CD14-positive monocyte (primary cell): ENCODE data around the gene CARNS1. TPM values are rescaled to one million over a fixed set of nuclear protein-coding genes. Genes with fewer than 3 reads are reported as not detected.

Experiments used
- DNase-seq, 3 donors: peaks; one replicate each; pipeline ENCODE4 v3.0.0-alpha.2; 2011 to 2022
- H2AFZ ChIP-seq: 2 replicates; pipeline ENCODE4 v1.6.0; 2012; ENCODE audit warnings: mild to moderate bottlenecking, low read depth, low read length, inconsistent platforms; ENCODE audit not compliant: insufficient read depth, poor library complexity, severe bottlenecking
- H3K27ac ChIP-seq, 2 donors: 1 replicate in 1 of 2; 2 replicates in 1 of 2; pipeline ENCODE4 v1.5.1; 2012 to 2013; ENCODE audit warnings: low read length in 2 of 2, control low read depth in 1 of 2, inconsistent platforms in 1 of 2, low read depth in 1 of 2, mild to moderate bottlenecking in 1 of 2
- H3K27me3 ChIP-seq, 2 donors: one replicate each; pipeline versions ENCODE4 v1.6.0 to v1.6.1; 2011 to 2013; ENCODE audit warnings: low read length in 2 of 2; ENCODE audit not compliant: control insufficient read depth in 2 of 2, insufficient read depth in 2 of 2
- H3K36me3 ChIP-seq, 2 donors: replicated peaks in 1 of 2; 1 replicate in 1 of 2; 2 replicates in 1 of 2; pipeline versions ENCODE4 v1.5.1 to v1.6.1; 2012 to 2013; ENCODE audit warnings: low read length in 2 of 2, control low read depth in 1 of 2, inconsistent platforms in 1 of 2, mild to moderate bottlenecking in 1 of 2; ENCODE audit not compliant: insufficient read depth in 2 of 2, control insufficient read depth in 1 of 2
- H3K4me1 ChIP-seq, 2 donors: 1 replicate in 1 of 2; 2 replicates in 1 of 2; pipeline versions ENCODE4 v1.5.1 to v1.6.1; 2012 to 2013; ENCODE audit warnings: low read length in 2 of 2, control low read depth in 1 of 2, inconsistent platforms in 1 of 2, mild to moderate bottlenecking in 1 of 2, moderate library complexity in 1 of 2; ENCODE audit not compliant: insufficient read depth in 2 of 2, control insufficient read depth in 1 of 2
- H3K4me2 ChIP-seq: replicated peaks from 2 replicates; pipeline ENCODE3; 2012; ENCODE audit warnings: low read length, moderate library complexity, mild to moderate bottlenecking; ENCODE audit not compliant: poor library complexity, severe bottlenecking; ENCODE audit errors: extremely low read depth
- H3K4me3 ChIP-seq, 3 experiments: fragments of 200-600 bp in 1 of 3; sonication (generic) in 1 of 3; replicated peaks in 1 of 3; 1 replicate in 2 of 3; 2 replicates in 1 of 3; pipeline ENCODE4 v1.5.1; 2011 to 2013; ENCODE audit warnings: low read length in 3 of 3, mild to moderate bottlenecking in 3 of 3, control low read depth in 2 of 3, low read depth in 2 of 3, inconsistent platforms in 1 of 3, moderate library complexity in 1 of 3
- H3K79me2 ChIP-seq: 2 replicates; pipeline ENCODE4 v1.6.0; 2012; ENCODE audit warnings: mild to moderate bottlenecking, control low read depth, inconsistent platforms, low read length, moderate library complexity; ENCODE audit not compliant: insufficient read depth
- H3K9ac ChIP-seq: 2 replicates; pipeline ENCODE4 v1.6.0; 2017; ENCODE audit warnings: low read length, mild to moderate bottlenecking; ENCODE audit not compliant: insufficient read depth, poor library complexity, severe bottlenecking
- H3K9me3 ChIP-seq, 2 donors: replicated peaks in 1 of 2; 1 replicate in 1 of 2; 2 replicates in 1 of 2; pipeline versions ENCODE4 v1.5.1 to v1.6.1; 2012 to 2013; ENCODE audit warnings: low read length in 2 of 2, control low read depth in 1 of 2; ENCODE audit not compliant: control insufficient read depth in 1 of 2, insufficient read depth in 1 of 2
- H4K20me1 ChIP-seq: 2 replicates; pipeline ENCODE4 v1.6.0; 2012; ENCODE audit warnings: mild to moderate bottlenecking, low read length, control low read depth, moderate library complexity; ENCODE audit not compliant: insufficient read depth
- H3K27ac Mint-ChIP-seq, 7 donors: one replicate each; pipeline ENCODE4 v1.8.0; 2020; ENCODE audit warnings: mild to moderate bottlenecking in 7 of 7, mixed read lengths in 7 of 7, moderate library complexity in 6 of 7, inconsistent platforms in 2 of 7
- H3K27me3 Mint-ChIP-seq, 3 donors: one replicate each; pipeline ENCODE4 v1.8.0; 2021 to 2022; ENCODE audit warnings: low read depth in 3 of 3, mild to moderate bottlenecking in 3 of 3, mixed read lengths in 3 of 3, moderate library complexity in 3 of 3, inconsistent platforms in 1 of 3
- H3K36me3 Mint-ChIP-seq, 2 donors: one replicate each; pipeline ENCODE4 v1.8.0; 2020; ENCODE audit warnings: mixed read lengths in 2 of 2, inconsistent platforms in 1 of 2, mild to moderate bottlenecking in 1 of 2
- H3K4me1 Mint-ChIP-seq: one replicate; pipeline ENCODE4 v1.8.0; 2020; ENCODE audit warnings: mild to moderate bottlenecking, mixed read lengths
- H3K4me3 Mint-ChIP-seq, 2 donors: one replicate each; pipeline ENCODE4 v1.8.0; 2020; ENCODE audit warnings: mild to moderate bottlenecking in 2 of 2, mixed read lengths in 2 of 2, moderate library complexity in 1 of 2
- H3K9me3 Mint-ChIP-seq, 7 donors: one replicate each; pipeline ENCODE4 v1.8.0; 2020 to 2022; ENCODE audit warnings: mixed read lengths in 7 of 7, mild to moderate bottlenecking in 6 of 7, moderate library complexity in 6 of 7, inconsistent platforms in 2 of 7
- WGBS: methylation state at CpG from one replicate; pipeline ENCODE4 v1.1.5; 2013; ENCODE audit warnings: missing lambda C conversion rate; ENCODE audit not compliant: insufficient coverage; 5-methylcytosine and 5-hydroxymethylcytosine counted together
- intact Hi-C, 2 donors: fragments of 100-400 bp; cut with micrococcal nuclease; formaldehyde crosslinking; loops; one replicate each; pipeline versions ENCODE4 v1.15.0 to v1.15.1; 2023
- polyA plus RNA-seq, 3 donors: library from polyadenylated mRNA; depleted of rRNA in 1 of 3; unstranded in 2 of 3; stranded (reverse) in 1 of 3; fragments of 300-500 nt in 2 of 3; fragments of >200 nt in 1 of 3; fragmentation: Illumina TruSeq in 2 of 3; gene quantifications; 1 replicate in 2 of 3; 2 replicates in 1 of 3; pipeline ENCODE4 v1.2.3, GENCODE V29; 2012 to 2021
- TF ChIP-seq, protein P1 (sequence below): fragments of 200-600 bp; IDR thresholded peaks from one replicate; pipeline ENCODE4 v1.8.0; 2022; ENCODE audit warnings: antibody characterized with exemption, mild to moderate bottlenecking

The CARNS1 gene
- polyA plus RNA-seq, 3 donors: 0.09 TPM; not detected in 2

DNA sequence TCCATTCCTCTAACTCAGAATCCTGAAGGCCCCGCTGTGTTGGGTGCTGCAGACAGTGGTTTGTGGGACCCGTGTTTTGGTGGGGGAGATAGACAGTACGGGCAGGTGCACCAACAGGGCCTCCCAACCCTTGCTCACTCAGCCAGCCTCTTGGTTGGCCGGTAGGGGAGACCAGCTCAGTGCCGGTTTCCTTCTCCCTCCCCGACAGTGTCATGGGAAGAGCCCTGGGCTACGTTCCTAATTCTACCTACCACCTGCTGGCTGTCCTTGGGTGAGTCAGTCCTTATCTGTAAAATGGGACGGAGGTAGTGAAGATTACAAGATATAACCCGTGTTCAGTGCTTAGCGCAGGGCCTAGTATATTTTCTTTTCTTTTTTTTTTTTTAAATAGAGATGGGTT, 47.7 kb downstream of the CARNS1 start:
- H3K79me2 ChIP-seq: peaks cover 7% of the 10 kb centered on the region
- no peak overlapping the region for H2AFZ ChIP-seq
- peaks cover 32 to 47% of the 10 kb centered on the region in 2 donors for H3K4me1 ChIP-seq
- H3K27me3 ChIP-seq: no peaks in the 10 kb centered on the region
- Mint-ChIP-seq H3K4me1 (peaks cover 32% of the 10 kb centered on the region), H3K27me3 (peaks cover 2 to 12% (median 5%) of the 10 kb centered on the region in 3 donors), H3K4me3 (no peak overlapping the region), H3K36me3 (peaks cover 0 to 2% of the 10 kb centered on the region in 2 donors), H3K9me3 (peaks cover 0 to 2% (median 0%) of the 10 kb centered on the region in 7 donors), H3K27ac (peak overlapping the region; percentile 94 to 98 (median 96))
- no peaks in the 10 kb centered on the region for H3K36me3 ChIP-seq
- TF ChIP-seq, protein P1, sequence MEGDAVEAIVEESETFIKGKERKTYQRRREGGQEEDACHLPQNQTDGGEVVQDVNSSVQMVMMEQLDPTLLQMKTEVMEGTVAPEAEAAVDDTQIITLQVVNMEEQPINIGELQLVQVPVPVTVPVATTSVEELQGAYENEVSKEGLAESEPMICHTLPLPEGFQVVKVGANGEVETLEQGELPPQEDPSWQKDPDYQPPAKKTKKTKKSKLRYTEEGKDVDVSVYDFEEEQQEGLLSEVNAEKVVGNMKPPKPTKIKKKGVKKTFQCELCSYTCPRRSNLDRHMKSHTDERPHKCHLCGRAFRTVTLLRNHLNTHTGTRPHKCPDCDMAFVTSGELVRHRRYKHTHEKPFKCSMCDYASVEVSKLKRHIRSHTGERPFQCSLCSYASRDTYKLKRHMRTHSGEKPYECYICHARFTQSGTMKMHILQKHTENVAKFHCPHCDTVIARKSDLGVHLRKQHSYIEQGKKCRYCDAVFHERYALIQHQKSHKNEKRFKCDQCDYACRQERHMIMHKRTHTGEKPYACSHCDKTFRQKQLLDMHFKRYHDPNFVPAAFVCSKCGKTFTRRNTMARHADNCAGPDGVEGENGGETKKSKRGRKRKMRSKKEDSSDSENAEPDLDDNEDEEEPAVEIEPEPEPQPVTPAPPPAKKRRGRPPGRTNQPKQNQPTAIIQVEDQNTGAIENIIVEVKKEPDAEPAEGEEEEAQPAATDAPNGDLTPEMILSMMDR: no peak
- 100% methylated on average over 1 of the region's 10 CpGs for WGBS
- H3K9ac ChIP-seq: no peak overlapping the region
- no peak for DNase-seq
- no peaks in the 10 kb centered on the region for H3K9me3 ChIP-seq
- intact Hi-C loops: no loop called here
- no peak overlapping the region for H3K4me3 ChIP-seq
- no peaks in the 10 kb centered on the region for H4K20me1 ChIP-seq
- no peak overlapping the region for H3K4me2 ChIP-seq
- peak overlapping the region; percentile 79 to 87 for H3K27ac ChIP-seq

DNA sequence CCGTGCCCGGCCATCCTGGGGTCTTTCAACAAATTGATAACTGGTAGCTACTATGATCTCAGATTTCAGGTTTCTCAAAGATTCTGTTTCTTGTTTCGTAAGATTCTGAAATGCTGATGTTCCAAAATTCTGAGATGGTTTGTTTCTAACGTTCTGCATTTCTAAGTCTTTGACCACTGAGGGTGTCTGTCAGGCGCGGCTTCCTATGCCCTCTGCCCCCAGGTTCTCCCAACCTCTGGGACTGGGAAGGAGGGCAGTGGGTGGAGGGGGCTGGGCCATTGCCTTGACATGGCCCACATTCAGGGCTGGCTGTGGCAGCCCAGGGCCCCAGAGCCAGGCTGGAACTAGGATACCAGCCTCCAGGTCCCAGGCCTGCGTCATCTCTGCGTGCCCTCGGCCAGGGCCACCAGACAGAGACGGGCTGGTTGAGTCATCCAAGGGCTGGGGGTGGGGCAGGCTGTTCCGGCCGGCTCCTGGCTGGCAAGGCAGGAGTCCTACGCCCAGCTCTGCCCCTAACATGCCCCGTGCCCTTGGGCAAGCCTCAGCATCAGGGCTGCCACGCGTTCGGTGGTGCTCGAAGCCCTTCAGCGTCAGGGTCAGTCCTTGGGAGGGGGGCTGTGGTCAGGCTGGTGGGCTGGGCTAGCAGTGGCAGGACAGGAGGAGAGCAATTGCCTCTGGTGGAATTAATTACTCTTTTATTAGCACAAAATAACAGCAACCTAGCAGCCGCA, 48.4 kb downstream of the CARNS1 start:
- Mint-ChIP-seq H3K27me3 (peaks cover 4 to 15% (median 5%) of the 10 kb centered on the region in 3 donors), H3K4me3 (peak overlapping the region; percentile 79 to 86), H3K36me3 (peaks cover 0 to 2% of the 10 kb centered on the region in 2 donors), H3K27ac (peak overlapping the region; percentile 94 to 98 (median 96)), H3K9me3 (peaks cover 0 to 2% (median 0%) of the 10 kb centered on the region in 7 donors), H3K4me1 (peaks cover 36% of the 10 kb centered on the region)
- Histone ChIP-seq H3K36me3 (no peaks in the 10 kb centered on the region), H2AFZ (peak overlapping the region; percentile 86), H3K4me3 (peak overlapping the region; percentile 80 to 85 (median 82)), H3K27me3 (no peaks in the 10 kb centered on the region), H3K9ac (peak overlapping the region; percentile 87), H3K27ac (peak overlapping the region; percentile 79 to 87), H3K4me2 (peak overlapping the region; percentile 97), H4K20me1 (no peaks in the 10 kb centered on the region), H3K79me2 (peaks cover 7% of the 10 kb centered on the region), H3K4me1 (peaks cover 36 to 54% of the 10 kb centered on the region in 2 donors), H3K9me3 (no peaks in the 10 kb centered on the region)
- TF ChIP-seq, protein P1: no peak
- 68% methylated on average over 15 of the region's 20 CpGs for WGBS
- intact Hi-C loops: loop anchor here in 1 of 2 donors (2.0 kb wide), 1 partner anchor 35 kb away; the partner anchor contains the start of gene RPS6KB2
- DNase-seq: peak; percentile 90 to 91 (median 91)
